ENCODE data around the gene SPRYD3.

Gene SPRYD3

DNA sequence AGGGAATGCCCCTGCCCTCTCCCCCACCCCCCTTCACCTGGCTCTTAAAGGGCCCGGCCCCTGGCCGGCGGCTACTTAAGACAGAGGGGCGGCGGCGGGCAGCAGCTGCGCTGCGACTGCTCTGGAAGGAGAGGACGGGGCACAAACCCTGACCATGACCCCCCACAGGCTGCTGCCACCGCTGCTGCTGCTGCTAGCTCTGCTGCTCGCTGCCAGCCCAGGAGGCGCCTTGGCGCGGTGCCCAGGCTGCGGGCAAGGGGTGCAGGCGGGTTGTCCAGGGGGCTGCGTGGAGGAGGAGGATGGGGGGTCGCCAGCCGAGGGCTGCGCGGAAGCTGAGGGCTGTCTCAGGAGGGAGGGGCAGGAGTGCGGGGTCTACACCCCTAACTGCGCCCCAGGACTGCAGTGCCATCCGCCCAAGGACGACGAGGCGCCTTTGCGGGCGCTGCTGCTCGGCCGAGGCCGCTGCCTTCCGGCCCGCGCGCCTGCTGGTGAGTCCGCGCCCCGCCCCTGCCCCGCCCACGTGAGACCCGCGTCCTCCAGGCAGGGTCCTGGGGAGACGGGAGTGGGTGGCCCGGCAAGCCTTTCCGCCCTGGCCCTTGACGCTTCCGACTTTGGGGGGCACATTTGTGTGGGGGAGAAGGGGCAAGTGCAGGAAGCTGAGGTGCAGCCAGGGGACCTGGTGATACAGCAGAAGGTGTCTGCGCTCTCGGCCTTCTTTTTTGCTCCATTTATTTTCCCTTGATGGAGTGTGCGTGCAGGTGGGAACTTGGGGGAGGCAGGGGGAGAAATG is 18.6 kb upstream of the SPRYD3 start, which contains the start of gene IGFBP6 (continued):
- TF ChIP-seq, protein P1, sequence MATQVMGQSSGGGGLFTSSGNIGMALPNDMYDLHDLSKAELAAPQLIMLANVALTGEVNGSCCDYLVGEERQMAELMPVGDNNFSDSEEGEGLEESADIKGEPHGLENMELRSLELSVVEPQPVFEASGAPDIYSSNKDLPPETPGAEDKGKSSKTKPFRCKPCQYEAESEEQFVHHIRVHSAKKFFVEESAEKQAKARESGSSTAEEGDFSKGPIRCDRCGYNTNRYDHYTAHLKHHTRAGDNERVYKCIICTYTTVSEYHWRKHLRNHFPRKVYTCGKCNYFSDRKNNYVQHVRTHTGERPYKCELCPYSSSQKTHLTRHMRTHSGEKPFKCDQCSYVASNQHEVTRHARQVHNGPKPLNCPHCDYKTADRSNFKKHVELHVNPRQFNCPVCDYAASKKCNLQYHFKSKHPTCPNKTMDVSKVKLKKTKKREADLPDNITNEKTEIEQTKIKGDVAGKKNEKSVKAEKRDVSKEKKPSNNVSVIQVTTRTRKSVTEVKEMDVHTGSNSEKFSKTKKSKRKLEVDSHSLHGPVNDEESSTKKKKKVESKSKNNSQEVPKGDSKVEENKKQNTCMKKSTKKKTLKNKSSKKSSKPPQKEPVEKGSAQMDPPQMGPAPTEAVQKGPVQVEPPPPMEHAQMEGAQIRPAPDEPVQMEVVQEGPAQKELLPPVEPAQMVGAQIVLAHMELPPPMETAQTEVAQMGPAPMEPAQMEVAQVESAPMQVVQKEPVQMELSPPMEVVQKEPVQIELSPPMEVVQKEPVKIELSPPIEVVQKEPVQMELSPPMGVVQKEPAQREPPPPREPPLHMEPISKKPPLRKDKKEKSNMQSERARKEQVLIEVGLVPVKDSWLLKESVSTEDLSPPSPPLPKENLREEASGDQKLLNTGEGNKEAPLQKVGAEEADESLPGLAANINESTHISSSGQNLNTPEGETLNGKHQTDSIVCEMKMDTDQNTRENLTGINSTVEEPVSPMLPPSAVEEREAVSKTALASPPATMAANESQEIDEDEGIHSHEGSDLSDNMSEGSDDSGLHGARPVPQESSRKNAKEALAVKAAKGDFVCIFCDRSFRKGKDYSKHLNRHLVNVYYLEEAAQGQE (tag by site-specific recombination; IDR thresholded peaks at IDR 0.05) = 0 out of 2 replicates have a peak, but pooled peaks have one; percentile 16
- TF ChIP-seq SALL2 (tag by site-specific recombination; IDR thresholded peaks at IDR 0.05; ENCODE audit: borderline replicate concordance) (no peak), ZNF366 (tag by site-specific recombination; conservative IDR thresholded peaks at IDR 0.05) (peak; percentile 24; the same call in 1 of the 2 replicates), ZNF629 (tag by site-specific recombination; IDR thresholded peaks at IDR 0.05) (peak; percentile 29; the same call in 1 of the 2 replicates), SP2 (tag by site-specific recombination; IDR thresholded peaks at IDR 0.05) (peak; percentile 69), ZNF830 (tag by site-specific recombination; IDR thresholded peaks at IDR 0.05; ENCODE audit: low read depth) (no peak), ZNF155 (tag by site-specific recombination; IDR thresholded peaks at IDR 0.05) (no peak), ZNF223 (tag by site-specific recombination; IDR thresholded peaks at IDR 0.05) (peak; percentile 85), ZBTB7A (tag by site-specific recombination; IDR thresholded peaks at IDR 0.05; ENCODE audit: low read depth) (peak; percentile 92; the same call in 1 of the 2 replicates), ZNF707 (tag by site-specific recombination; IDR thresholded peaks at IDR 0.05) (no peak), ZNF654 (tag by site-specific recombination; IDR thresholded peaks at IDR 0.05; ENCODE audit: low read depth) (no peak), ZNF174 (tag by site-specific recombination; IDR thresholded peaks at IDR 0.05) (no peak), KLF7 (tag by site-specific recombination; IDR thresholded peaks at IDR 0.05; ENCODE audit: borderline replicate concordance) (peak; percentile 29; the same call in 1 of the 2 replicates), ZNF530 (tag by site-specific recombination; IDR thresholded peaks at IDR 0.05; ENCODE audit: low read depth) (no peak)
- TF ChIP-seq, protein P2, sequence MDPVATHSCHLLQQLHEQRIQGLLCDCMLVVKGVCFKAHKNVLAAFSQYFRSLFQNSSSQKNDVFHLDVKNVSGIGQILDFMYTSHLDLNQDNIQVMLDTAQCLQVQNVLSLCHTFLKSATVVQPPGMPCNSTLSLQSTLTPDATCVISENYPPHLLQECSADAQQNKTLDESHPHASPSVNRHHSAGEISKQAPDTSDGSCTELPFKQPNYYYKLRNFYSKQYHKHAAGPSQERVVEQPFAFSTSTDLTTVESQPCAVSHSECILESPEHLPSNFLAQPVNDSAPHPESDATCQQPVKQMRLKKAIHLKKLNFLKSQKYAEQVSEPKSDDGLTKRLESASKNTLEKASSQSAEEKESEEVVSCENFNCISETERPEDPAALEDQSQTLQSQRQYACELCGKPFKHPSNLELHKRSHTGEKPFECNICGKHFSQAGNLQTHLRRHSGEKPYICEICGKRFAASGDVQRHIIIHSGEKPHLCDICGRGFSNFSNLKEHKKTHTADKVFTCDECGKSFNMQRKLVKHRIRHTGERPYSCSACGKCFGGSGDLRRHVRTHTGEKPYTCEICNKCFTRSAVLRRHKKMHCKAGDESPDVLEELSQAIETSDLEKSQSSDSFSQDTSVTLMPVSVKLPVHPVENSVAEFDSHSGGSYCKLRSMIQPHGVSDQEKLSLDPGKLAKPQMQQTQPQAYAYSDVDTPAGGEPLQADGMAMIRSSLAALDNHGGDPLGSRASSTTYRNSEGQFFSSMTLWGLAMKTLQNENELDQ (tag by site-specific recombination; IDR thresholded peaks at IDR 0.05; ENCODE audit: low read depth) = no peak
- TF ChIP-seq, protein P3, sequence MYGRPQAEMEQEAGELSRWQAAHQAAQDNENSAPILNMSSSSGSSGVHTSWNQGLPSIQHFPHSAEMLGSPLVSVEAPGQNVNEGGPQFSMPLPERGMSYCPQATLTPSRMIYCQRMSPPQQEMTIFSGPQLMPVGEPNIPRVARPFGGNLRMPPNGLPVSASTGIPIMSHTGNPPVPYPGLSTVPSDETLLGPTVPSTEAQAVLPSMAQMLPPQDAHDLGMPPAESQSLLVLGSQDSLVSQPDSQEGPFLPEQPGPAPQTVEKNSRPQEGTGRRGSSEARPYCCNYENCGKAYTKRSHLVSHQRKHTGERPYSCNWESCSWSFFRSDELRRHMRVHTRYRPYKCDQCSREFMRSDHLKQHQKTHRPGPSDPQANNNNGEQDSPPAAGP (tag by site-specific recombination; IDR thresholded peaks at IDR 0.05) = peak; percentile 87
- TF ChIP-seq, protein P4, sequence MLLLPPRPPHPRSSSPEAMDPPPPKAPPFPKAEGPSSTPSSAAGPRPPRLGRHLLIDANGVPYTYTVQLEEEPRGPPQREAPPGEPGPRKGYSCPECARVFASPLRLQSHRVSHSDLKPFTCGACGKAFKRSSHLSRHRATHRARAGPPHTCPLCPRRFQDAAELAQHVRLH (tag by site-specific recombination; IDR thresholded peaks at IDR 0.05) = no peak
- TF ChIP-seq, protein P5, sequence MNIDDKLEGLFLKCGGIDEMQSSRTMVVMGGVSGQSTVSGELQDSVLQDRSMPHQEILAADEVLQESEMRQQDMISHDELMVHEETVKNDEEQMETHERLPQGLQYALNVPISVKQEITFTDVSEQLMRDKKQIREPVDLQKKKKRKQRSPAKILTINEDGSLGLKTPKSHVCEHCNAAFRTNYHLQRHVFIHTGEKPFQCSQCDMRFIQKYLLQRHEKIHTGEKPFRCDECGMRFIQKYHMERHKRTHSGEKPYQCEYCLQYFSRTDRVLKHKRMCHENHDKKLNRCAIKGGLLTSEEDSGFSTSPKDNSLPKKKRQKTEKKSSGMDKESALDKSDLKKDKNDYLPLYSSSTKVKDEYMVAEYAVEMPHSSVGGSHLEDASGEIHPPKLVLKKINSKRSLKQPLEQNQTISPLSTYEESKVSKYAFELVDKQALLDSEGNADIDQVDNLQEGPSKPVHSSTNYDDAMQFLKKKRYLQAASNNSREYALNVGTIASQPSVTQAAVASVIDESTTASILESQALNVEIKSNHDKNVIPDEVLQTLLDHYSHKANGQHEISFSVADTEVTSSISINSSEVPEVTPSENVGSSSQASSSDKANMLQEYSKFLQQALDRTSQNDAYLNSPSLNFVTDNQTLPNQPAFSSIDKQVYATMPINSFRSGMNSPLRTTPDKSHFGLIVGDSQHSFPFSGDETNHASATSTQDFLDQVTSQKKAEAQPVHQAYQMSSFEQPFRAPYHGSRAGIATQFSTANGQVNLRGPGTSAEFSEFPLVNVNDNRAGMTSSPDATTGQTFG (tag by site-specific recombination; IDR thresholded peaks at IDR 0.05; ENCODE audit: borderline replicate concordance) = no peak
- TF ChIP-seq, protein P6, sequence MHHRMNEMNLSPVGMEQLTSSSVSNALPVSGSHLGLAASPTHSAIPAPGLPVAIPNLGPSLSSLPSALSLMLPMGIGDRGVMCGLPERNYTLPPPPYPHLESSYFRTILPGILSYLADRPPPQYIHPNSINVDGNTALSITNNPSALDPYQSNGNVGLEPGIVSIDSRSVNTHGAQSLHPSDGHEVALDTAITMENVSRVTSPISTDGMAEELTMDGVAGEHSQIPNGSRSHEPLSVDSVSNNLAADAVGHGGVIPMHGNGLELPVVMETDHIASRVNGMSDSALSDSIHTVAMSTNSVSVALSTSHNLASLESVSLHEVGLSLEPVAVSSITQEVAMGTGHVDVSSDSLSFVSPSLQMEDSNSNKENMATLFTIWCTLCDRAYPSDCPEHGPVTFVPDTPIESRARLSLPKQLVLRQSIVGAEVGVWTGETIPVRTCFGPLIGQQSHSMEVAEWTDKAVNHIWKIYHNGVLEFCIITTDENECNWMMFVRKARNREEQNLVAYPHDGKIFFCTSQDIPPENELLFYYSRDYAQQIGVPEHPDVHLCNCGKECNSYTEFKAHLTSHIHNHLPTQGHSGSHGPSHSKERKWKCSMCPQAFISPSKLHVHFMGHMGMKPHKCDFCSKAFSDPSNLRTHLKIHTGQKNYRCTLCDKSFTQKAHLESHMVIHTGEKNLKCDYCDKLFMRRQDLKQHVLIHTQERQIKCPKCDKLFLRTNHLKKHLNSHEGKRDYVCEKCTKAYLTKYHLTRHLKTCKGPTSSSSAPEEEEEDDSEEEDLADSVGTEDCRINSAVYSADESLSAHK (tag by site-specific recombination; IDR thresholded peaks at IDR 0.05) = no peak
